M059J (cell line): ENCODE measurements around the gene C19orf47. TPM values are rescaled to one million over a fixed set of nuclear protein-coding genes. Genes with fewer than 3 reads are reported as not detected.

Experiments used
- DNase-seq: peaks from one replicate; pipeline ENCODE4 v3.0.0-alpha.2; 2012; ENCODE audit warnings: low read depth
- total RNA-seq: library from RNA; depleted of rRNA; stranded (reverse); fragments of >200 nt; shearing (Covaris generic); gene quantifications from 2 replicates; pipeline ENCODE4 v1.2.3, GENCODE V29; 2014

C19orf47 gene
- total RNA-seq, 1 experiment from 2014 or later, result 14.6 TPM

GRCh38 chr19:40320558-40320935 lies 27.6 kb downstream of the C19orf47 start:
- DNase-seq, result no peak

DNA sequence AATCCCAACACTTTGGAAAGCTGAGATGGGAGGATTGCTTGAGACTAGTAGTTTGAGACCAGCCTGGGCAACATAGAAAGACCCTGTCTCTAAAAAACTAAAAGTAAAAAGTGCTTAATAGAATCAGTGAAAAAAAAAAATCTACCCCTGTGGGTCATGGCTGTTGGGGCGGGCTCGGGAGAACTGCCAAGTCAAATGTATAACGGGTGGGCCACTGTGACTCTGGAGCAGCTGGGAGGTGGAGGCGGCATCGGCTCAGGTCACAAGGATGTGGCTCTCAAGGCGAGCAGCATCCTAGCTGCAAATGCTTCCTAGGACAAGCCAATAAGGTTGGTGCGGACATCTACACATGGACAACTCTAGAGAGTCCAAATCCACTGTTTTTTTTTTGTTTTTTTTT lies 30.9 kb downstream of the C19orf47 start:
- no peak for DNase-seq

GRCh38 chr19:40315812-40316470 lies 32.3 kb downstream of the C19orf47 start:
- DNase-seq, result no peak

DNA sequence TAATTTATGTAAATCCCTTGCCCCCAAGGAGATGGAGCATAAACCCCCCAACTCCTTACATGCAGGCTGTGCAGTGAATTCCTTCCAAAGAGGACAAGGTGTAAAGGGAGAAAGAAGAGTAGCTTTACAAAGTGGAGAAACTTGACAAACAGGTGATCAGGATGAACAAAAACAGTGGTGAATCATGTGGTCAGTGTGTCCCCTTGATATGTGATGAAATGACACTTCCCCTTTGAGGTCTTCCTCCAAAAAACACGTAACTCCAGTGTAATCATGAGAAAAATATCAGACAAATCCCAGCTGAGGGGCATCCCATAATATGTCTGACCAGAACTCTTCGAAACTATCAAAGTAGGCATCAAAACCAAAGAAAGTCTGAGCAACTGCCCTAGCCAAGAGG lies 33.5 kb downstream of the C19orf47 start:
- DNase-seq, result no peak

DNA sequence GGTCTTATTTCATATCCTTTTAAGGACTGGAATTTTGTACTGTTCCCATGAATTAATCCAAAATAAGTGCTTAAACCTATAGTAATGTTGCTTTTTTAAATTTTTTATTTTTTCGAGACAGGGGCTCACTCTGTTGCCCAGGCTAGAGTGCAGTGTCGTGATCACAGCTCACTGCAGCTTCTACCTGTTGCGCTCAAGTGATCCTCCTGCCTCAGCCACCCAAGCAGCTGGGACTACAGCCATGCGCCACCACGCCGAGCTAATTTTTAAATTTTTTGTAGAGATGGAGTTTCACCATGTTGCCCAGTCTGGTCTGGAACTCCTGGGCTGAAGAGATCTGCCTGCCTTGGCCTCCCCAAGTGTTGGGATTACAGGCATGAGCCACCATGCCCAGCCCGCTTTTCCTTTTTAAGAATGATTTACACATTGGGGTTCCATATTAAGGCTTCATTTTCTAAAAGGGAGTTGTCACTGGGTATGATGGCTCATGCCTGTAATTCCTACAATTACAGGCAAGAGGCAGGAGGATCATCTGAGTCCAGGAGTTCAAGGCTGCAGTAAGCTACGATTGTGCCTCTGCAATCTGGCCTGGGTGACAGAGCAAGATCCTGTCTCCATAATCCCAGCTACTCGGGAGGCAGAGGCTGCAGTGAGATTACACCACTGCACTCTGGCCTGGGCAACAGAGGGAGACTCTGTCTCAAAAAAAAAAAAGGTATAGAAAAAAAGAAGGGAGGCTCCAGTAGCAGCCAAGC lies 34.8 kb downstream of the C19orf47 start:
- no peak for DNase-seq

DNA sequence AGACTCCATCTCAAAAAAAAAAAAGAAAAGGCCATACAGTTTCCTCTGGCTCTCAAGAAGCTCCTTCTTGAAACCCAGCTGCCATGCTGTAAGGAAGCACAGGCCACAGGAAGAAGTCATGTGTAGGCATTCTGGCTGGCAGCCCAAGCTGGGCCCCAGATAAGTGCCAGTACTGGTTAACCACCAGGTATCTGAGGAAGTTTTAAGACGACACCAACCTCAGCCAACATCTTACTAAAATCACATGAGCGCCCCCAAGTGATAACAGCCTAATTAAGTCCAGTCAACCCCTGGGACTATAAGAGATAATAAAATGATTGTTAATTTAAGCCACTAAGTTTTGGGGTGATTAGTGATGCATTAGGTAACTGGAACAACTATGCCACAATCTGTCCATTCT lies 35.7 kb downstream of the C19orf47 start:
- no peak for DNase-seq

DNA sequence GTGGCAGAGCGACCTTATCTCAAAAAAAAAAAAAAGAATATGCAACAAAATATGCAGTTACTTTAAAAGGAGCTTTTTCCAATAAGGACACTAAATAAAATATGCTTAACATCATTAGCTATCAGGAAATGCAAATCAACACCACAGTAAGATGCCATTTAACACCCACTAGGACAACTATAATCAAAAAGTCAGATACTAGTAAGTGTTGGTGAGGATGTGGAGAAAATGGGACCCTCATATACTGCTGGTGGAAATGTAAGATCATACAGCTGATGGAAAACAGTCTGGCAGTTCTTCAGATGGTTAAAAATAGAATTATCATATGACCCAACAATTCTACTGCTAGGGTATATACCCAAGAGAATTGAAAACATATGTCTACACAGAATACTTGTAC lies 38.5 kb downstream of the C19orf47 start:
- no peak for DNase-seq

DNA sequence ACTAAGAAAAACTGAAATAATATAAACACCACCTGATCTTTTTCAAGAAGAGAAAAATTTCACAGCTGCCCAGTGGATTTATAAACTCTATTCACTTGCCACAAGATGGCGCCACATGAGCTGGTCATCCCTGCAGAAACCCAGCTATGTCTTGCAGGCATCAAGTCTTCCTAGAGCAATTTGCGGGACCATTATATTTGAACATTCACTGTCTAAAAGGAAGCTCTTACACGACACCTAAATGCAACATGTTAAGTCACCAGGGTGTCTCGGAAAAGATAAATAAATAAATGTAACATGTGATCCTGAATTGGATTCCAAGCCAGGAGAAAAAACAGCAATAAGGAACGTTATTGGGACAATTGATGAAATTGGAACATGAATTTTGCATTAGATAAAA lies 42.8 kb downstream of the C19orf47 start:
- peak; percentile 85 for DNase-seq

DNA sequence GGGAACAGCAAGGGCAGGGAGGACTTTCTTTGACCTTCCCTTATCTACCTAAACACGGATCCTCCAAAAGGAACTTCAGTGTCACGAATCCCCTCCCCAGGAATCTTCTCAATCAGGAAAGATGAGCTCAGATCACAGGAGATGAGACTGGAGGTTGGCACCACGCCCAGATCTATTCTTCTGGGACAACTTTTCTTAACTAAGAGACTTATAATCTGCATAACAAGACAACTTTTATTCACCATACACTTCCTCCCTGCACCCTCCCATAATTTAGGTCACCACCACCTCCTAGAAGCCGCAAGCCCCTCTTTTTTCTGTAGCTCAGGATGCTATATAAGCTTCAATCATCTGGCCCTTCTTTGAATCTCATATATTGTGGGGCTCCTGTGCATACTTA lies 43.9 kb downstream of the C19orf47 start:
- DNase-seq, result no peak

- DNase-seq, result no peak
Measured at GRCh38 chr19:40303765-40304164, 44.4 kb downstream of the C19orf47 start.

DNA sequence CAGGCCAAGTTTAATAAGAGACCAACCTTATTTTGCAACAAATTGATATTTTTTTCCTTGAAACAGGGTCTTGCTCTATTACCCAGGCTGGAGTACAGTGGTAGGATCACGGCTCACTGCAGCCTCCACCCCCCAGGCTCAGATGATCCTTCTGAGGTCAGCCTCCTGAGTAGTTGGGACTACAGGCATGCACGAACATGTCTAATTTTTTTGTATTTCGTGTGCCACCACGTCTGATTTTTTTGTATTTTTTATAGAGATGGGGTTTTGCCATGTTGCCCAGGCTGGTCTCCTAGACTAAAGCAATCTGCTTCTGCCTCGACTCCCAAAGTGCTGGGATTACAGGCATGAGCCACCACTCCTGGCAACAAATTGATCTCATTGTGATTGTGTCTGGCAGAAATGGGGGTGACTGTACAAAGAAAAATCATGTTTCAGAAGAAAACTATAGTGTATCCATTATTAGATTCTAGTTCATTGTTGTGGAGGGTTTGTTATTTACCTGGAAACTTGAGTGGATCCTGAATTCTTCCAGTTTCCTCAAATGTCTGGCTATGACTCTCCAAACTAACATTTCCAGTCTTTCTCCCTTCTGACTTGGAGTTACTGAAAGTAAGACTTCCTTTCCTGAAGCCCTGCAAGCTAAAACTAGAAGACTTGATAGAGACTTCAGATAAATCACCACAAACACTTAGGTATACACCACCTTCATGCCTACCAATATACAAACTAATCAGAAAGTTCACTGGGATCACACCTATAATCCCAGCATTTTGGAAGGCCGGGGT lies 45.8 kb downstream of the C19orf47 start:
- no peak for DNase-seq

DNA sequence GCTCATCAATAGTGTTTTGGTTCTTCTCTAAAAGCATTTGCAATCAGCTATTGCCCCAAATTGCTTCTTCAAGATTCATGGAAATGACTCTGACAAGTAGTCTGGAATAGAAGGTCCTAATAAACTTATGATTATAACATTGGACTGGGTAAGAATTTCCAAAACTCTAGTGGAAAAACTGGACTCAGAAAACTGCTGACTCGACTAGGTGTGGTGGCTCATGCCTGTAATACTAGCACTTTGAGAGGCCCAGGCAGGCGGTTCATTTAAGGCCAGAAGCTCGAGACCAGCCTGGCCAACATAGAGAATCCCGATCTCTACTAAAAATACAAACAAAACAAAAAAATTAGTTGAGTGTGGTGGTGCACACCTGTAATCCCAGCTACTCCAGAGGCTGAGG lies 47.5 kb downstream of the C19orf47 start:
- no peak for DNase-seq

- DNase-seq, result no peak
Measured at GRCh38 chr19:40298026-40298425, 50.2 kb downstream of the C19orf47 start.

DNA sequence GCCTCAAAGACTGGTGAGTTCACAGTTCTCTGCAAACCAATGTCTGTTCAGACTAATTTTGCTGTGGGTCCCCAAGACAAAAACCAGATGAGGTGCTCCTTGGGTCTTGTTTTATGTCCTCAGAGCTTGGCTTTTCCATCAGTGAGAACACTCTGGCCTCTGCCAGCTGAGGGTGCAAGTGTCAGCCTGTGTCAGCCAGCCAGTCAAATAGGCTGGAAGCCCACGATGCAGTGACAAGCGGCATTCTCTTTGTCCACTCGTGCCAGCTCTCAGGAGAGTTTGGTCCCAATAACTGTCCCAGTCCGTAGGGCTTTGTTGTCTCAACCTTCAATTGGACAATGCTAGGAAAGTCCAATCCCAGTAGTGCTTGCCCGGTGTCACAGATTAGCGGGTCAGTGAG lies 53.6 kb downstream of the C19orf47 start:
- no peak for DNase-seq

GRCh38 chr19:40286971-40287421 lies 61.2 kb downstream of the C19orf47 start:
- no peak for DNase-seq

DNA sequence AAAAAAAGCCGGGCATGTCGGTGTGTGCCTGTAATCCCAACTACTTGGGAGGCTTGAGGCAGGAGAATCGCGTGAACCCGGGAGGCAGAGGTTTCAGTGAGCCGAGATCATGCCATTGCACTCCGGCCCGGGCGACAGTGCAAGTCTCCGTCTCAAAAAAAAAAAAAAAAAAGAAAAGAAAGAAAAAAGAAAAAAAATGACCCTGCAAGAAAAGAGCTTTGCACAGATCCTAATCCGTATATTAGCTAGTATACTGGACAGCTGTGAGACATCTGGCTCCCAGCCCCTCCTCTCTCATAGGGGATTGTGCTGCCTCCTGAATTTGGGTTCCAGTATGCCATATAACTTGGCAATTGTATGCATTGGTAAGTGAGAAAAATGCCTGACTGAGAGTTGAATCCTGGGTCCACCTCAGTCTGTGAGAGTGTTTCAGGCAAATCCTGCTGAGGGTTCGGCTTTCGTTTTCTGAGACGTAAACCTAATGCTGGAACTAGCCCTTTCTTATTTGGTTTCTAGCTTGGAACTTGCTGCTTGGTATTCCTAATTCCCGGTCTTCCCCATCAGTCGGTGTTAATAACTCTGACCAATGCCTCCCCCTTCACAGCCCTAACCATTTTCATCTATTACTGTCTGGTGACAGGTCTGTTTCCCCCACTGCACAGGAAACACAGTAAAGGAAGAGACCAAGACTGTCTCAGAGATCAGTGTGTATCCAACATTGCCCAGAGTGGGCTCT lies 61.8 kb downstream of the C19orf47 start:
- DNase-seq, result no peak

GRCh38 chr19:40285353-40286234 lies 62.6 kb downstream of the C19orf47 start:
- peak; percentile 99 for DNase-seq

DNA sequence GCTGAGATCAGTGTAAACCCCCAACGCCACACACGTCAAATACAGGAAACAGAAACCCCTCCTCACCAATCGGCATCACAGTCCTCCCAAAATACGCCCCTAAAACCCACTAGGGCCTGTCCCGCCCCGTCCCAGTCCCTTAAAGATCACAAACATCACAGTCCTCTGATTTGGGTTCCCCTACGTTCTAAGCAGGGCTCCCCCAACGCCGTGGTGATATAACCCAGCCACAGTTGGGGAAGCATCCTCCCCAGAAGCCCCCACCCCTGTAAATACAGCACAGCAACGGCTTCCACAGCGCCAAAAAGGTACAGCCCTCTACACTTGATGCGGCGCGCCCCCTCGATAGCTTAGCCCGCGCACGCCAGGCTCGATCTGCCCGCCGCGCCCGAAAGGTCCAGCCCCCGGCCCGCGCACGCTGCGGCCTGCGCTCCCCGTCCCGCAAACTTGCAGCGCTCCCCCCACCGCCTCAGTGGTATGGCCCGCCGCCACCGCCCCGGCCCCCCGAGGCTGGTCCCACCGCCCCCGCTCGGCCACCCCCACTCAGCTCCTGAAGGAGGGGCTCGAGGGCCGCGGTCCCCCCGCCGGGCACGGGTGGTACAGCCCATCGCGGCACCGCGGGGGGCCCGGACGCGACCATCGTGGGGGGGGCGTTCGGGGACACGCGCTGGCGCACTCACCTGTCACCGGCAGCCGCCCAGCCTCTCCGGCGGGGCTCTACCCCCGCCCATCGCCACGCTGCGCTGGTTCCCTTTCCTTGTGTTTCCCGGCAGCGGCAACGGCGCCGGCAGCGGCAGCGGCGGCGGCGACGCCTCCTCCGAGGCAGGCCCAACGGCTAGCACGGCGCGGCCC lies 63.5 kb downstream of the C19orf47 start, which contains the start of gene AKT2:
Gene AKT2, minus strand, starts transcription at position 845 of the 852 bp plus-strand sequence. CDS start 20,078 bp downstream, outside the sequence.
- peak; percentile 51 for DNase-seq

DNA sequence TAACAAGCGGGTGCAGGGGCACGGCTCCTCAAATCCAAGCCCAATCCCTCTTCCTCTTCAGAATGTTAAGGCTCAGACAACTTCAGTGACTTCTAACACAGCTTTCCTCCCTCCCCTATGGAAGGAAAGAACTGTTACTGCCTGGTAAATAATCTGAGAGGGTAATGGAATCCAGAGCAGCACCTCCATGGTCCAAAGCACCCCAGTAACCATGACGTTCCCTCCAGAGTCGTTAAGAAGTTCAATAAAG lies 64.0 kb downstream of the C19orf47 start:
- no peak for DNase-seq
